ENCODE measurements around the gene SNRNP200.

DNA sequence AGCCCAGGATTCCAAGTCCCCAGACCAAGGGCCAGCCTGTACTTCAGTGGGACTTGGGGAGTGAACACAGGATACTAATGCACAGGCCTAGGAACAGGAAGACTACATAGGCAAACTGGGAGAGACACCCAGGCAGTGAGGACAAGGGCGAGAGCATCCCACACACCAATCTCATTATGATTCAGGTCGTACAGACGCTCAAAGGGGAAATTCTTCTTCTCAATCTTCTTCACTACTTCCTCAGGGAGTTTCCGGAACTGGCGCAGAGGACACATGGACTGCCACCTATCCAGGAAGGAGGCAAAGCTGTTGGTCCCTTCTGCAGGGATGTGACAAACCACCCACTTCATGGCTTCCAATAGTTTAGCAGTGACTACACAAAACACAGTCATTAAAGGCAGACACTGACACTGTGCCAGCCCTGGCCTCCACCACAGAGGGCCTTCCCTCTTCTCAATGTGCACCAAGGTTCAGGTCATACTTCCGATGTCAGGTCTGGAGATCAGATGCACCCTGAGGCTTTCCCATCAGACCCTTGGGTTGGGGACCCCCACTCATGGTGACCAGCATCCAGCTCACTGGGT is 18.0 kb downstream of the SNRNP200 start:
- no peak for TF ChIP-seq CTCF (IDR thresholded peaks at IDR 0.05)
- TF ChIP-seq POLR2A (IDR thresholded peaks at IDR 0.05): no peak
